ENCODE data around the gene PRKCZ.

Gene PRKCZ

DNA sequence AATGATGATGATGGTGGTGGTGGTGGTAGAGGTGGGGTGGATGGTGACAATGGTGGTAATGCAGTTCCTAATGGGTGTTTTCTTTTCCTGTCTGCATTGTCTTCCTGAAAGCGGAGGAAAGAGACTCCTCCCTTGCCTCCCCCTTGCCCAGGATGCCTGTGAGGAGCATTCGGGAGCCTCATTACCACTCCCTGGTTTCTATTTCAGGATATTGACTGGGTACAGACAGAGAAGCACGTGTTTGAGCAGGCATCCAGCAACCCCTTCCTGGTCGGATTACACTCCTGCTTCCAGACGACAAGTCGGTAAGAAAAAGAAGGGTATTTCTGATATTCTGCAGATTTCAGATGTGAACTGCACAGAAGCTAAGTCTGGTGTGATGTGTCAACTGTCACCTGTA is 105.6 kb downstream of the PRKCZ start:
- H3K9me3 Mint-ChIP-seq = peaks cover 4% of the 10 kb centered on the region
- peaks cover 17% of the 10 kb centered on the region for H3K4me1 Mint-ChIP-seq
- peaks cover 31% of the 10 kb centered on the region for H3K36me3 Mint-ChIP-seq (ENCODE audit: low read depth)
- TF ChIP-seq, protein P1, sequence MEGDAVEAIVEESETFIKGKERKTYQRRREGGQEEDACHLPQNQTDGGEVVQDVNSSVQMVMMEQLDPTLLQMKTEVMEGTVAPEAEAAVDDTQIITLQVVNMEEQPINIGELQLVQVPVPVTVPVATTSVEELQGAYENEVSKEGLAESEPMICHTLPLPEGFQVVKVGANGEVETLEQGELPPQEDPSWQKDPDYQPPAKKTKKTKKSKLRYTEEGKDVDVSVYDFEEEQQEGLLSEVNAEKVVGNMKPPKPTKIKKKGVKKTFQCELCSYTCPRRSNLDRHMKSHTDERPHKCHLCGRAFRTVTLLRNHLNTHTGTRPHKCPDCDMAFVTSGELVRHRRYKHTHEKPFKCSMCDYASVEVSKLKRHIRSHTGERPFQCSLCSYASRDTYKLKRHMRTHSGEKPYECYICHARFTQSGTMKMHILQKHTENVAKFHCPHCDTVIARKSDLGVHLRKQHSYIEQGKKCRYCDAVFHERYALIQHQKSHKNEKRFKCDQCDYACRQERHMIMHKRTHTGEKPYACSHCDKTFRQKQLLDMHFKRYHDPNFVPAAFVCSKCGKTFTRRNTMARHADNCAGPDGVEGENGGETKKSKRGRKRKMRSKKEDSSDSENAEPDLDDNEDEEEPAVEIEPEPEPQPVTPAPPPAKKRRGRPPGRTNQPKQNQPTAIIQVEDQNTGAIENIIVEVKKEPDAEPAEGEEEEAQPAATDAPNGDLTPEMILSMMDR (IDR thresholded peaks at IDR 0.05; ENCODE audit: unreplicated experiment in 3 of 3) = no peak
- H3K27me3 Mint-ChIP-seq (ENCODE audit: low read depth) = no peaks in the 10 kb centered on the region
- H3K27ac Mint-ChIP-seq = no peak overlapping the region
- no peak overlapping the region for H3K4me3 Mint-ChIP-seq

DNA sequence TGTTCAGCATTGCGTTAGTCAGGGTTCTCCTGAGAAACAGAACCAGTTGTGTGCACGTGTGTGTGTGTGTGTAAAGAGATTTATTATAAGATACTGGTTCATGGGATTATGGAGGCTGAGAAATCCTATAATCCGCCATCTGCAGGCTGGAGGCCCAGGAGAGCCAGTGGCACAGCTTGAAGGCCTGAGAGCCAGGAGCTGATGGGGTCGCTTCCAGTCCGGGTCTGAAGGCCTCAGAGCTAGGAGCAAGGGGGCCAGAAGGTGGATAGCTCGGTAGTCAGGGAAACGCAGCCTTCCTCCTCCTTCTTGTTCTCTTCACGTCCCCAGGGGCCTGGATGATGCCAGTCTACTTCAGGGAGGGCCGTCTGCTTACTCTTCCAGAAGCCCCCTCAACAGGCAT is 106.7 kb downstream of the PRKCZ start:
- H3K27me3 Mint-ChIP-seq (ENCODE audit: low read depth) = no peaks in the 10 kb centered on the region
- H3K27ac Mint-ChIP-seq = no peak overlapping the region
- TF ChIP-seq, protein P1 (IDR thresholded peaks at IDR 0.05; ENCODE audit: unreplicated experiment in 3 of 3) = no peak
- H3K9me3 Mint-ChIP-seq = peaks cover 4% of the 10 kb centered on the region
- no peak overlapping the region for H3K4me3 Mint-ChIP-seq
- H3K36me3 Mint-ChIP-seq (ENCODE audit: low read depth) = peaks cover 35% of the 10 kb centered on the region
- H3K4me1 Mint-ChIP-seq = peaks cover 17% of the 10 kb centered on the region

DNA sequence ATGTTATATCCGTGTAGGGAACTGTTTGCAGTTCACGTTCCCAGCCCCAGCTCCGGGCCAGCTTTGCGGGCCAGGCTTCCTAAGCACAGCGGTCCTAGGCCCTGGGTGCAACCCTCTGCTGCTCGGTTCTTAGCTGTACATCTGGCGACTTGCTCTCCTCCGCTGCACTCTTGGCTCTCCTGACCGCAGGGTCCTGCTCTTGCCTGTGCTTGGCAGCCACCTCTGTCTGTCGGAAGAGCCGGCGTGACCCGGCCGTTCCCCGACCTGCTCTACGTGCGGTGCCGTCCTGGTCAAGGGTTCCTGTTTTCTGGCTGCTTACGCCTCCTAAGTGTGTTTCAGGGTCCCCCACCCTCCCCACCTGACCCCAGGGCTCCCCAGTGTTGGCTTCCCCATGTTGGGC is 107.6 kb downstream of the PRKCZ start:
- H3K9me3 Mint-ChIP-seq = peaks cover 5% of the 10 kb centered on the region
- H3K4me3 Mint-ChIP-seq = no peak overlapping the region
- H3K36me3 Mint-ChIP-seq (ENCODE audit: low read depth) = peaks cover 35% of the 10 kb centered on the region
- TF ChIP-seq, protein P1 (IDR thresholded peaks at IDR 0.05; ENCODE audit: unreplicated experiment in 3 of 3) = no peak
- peaks cover 17% of the 10 kb centered on the region for H3K4me1 Mint-ChIP-seq
- H3K27me3 Mint-ChIP-seq (ENCODE audit: low read depth) = peaks cover 2% of the 10 kb centered on the region
- no peak overlapping the region for H3K27ac Mint-ChIP-seq

DNA sequence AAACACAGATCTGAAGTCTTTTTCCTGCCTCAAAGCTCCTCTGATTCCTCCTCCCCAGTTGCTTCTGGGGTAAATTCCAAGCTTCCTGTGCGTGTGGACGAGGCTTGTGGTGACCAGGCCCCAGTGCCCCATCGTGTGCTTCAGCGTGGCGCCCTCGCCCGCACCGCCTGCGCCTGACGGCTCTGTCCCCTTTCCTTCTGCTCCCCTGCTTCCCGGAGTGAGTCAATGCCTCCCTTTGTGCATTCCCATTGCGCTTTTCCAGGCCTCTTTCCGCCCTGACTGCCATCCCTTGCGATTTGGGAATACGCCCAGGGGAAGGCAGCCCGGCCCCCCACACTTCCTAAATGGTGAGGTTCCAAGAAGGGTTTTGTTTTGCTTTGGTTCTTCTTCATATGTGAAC is 108.1 kb downstream of the PRKCZ start:
- TF ChIP-seq, protein P1 (IDR thresholded peaks at IDR 0.05; ENCODE audit: unreplicated experiment in 3 of 3) = no peak
- peaks cover 7% of the 10 kb centered on the region for H3K9me3 Mint-ChIP-seq
- H3K27ac Mint-ChIP-seq = no peak overlapping the region
- no peak overlapping the region for H3K4me3 Mint-ChIP-seq
- H3K4me1 Mint-ChIP-seq = peaks cover 17% of the 10 kb centered on the region
- peaks cover 3% of the 10 kb centered on the region for H3K27me3 Mint-ChIP-seq (ENCODE audit: low read depth)
- peaks cover 39% of the 10 kb centered on the region for H3K36me3 Mint-ChIP-seq (ENCODE audit: low read depth)

DNA sequence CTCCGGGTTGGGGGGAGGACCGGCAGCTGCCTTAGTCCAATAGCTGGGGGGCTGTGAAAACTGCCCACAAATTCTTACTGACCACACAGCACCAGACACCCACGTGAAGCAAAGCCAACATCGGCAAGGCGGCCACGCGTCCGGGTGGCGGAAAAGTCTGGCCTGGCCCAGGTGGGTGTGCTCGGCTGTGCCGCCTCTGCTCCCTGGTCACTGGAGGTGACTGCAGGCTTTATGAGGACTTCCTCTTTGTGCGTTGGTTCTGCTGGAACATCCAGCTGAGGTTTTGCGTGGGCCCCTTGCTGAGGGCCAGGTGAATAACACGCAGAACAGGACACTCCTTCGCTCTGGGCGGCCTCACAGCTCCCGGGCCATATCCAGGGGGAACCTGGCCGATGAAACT is 108.9 kb downstream of the PRKCZ start:
- TF ChIP-seq, protein P1 (IDR thresholded peaks at IDR 0.05; ENCODE audit: unreplicated experiment in 3 of 3) = no peak
- H3K9me3 Mint-ChIP-seq = peaks cover 7% of the 10 kb centered on the region
- H3K27me3 Mint-ChIP-seq (ENCODE audit: low read depth) = peaks cover 3% of the 10 kb centered on the region
- H3K36me3 Mint-ChIP-seq (ENCODE audit: low read depth) = peaks cover 41% of the 10 kb centered on the region
- H3K27ac Mint-ChIP-seq = no peak overlapping the region
- H3K4me3 Mint-ChIP-seq = no peak overlapping the region
- peaks cover 17% of the 10 kb centered on the region for H3K4me1 Mint-ChIP-seq

DNA sequence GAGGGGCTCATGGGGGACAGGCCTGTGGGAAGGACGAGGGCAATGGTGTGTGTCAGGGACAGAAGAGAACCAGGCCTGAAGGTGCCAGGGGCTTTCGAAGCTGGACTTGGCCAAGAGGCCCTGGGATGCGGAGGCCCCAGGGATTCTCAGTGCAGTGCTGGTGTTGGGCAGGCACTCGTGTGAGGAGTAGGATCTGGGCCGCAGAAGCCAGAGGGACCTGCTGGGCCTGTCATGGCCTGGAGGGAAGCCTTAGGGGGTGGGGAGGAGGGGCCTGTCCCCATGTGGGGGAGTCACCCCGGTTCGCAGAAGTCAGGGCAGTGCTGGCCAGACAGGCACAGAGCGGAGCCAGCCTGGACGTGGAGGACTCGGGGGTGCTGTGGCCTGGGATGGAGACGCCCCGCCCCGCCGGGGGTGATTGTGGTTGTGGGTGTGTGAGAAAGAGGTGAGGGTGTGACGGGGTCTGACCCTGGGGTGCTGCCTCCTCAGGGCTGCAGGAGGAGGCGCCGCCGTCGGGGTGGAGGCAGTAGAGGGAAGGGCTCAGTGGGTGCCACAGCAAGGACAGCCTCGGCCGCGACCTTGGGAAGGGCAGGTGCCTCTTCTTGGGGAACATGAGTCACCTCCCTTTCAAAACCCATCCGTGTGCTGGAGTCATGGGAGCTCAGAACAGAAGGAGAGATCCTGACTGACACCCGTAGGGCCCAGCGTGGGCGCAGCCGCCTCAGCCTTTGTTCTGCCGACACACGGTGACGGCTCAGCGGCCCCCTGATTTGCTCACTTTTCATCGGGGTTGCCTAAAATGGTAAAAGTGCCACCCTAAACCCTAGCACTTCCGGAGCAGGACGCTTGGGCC is 110.5 kb downstream of the PRKCZ start:
- H3K4me3 Mint-ChIP-seq = no peak overlapping the region
- peaks cover 12% of the 10 kb centered on the region for H3K4me1 Mint-ChIP-seq
- peaks cover 7% of the 10 kb centered on the region for H3K27me3 Mint-ChIP-seq (ENCODE audit: low read depth)
- H3K27ac Mint-ChIP-seq = no peak overlapping the region
- peaks cover 40% of the 10 kb centered on the region for H3K36me3 Mint-ChIP-seq (ENCODE audit: low read depth)
- TF ChIP-seq, protein P1 (IDR thresholded peaks at IDR 0.05; ENCODE audit: unreplicated experiment in 3 of 3) = no peak
- peaks cover 8% of the 10 kb centered on the region for H3K9me3 Mint-ChIP-seq
